A549 (cell line): ENCODE measurements around the gene CDX1.

Experiments used
- EP300 ChIP-seq, 2 experiments: fragments of >200 bp; sonication (Bioruptor Twin); formaldehyde crosslinking; IDR thresholded peaks; 2 replicates in 1 of 2; 3 replicates in 1 of 2; pipeline ENCODE4 v1.6.1; 2016 to 2017
- POLR2A ChIP-seq: IDR thresholded peaks from 2 replicates; pipeline ENCODE4 v1.6.1; 2012; ENCODE audit warnings: mild to moderate bottlenecking, low read length
- RFX5 ChIP-seq: fragments of 450-650 bp; IDR thresholded peaks from 2 replicates; pipeline ENCODE4 v1.7.1; 2014; ENCODE audit warnings: antibody characterized with exemption, mild to moderate bottlenecking, moderate library complexity
- TF ChIP-seq, protein P1 (sequence below): fragments of >200 bp; sonication (Bioruptor Twin); formaldehyde crosslinking; IDR thresholded peaks from 3 replicates; pipeline ENCODE4 v1.5.1; 2016

DNA sequence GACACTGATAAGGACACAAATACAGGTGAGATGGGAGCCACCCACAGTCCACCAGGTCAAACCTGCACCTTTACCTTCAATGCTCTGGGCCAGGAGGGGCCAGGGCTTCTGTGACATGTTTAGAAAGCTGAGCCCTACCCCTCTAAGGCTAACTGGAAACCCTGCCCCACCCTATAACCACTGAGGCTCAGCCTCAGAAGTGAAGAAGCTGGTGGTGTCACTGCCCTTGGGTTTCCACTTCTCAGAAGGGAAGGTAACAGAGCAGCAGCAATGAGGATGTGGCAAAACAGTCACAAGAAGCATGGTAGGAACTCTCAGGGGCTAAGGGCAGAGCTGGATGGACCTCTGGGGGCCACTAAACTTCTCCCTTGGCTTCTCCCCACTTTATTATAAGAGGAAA is 17.0 kb upstream of the CDX1 start:
- no peak for TF ChIP-seq EP300 (IDR thresholded peaks at IDR 0.05)
- TF ChIP-seq POLR2A = no peak
- no peak for TF ChIP-seq RFX5
- TF ChIP-seq, protein P1, sequence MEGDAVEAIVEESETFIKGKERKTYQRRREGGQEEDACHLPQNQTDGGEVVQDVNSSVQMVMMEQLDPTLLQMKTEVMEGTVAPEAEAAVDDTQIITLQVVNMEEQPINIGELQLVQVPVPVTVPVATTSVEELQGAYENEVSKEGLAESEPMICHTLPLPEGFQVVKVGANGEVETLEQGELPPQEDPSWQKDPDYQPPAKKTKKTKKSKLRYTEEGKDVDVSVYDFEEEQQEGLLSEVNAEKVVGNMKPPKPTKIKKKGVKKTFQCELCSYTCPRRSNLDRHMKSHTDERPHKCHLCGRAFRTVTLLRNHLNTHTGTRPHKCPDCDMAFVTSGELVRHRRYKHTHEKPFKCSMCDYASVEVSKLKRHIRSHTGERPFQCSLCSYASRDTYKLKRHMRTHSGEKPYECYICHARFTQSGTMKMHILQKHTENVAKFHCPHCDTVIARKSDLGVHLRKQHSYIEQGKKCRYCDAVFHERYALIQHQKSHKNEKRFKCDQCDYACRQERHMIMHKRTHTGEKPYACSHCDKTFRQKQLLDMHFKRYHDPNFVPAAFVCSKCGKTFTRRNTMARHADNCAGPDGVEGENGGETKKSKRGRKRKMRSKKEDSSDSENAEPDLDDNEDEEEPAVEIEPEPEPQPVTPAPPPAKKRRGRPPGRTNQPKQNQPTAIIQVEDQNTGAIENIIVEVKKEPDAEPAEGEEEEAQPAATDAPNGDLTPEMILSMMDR = no peak
